Measurements from ENCODE around the gene CDK18.

DNA sequence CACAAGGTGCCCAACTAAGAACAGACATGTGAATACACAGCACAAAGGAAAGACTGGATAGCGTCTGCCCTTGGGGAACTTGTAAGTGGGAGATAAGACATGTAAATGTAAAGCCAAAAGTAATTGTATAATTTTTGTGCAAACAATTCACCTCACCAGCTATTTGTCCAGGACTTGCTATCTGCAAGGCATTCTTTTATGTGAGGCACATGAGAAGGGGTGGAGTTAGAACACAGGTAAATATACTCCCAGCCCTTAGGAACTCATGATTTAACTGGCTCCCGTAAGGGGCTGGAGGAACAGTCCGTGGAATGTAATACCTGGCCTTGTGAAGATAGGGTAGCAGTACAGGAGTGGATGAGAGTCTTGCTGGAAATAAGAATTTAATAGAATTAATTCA, 61.3 kb downstream of the CDK18 start:
- no peak for TF ChIP-seq ZNF274 (IDR thresholded peaks at IDR 0.05; ENCODE audit: low read depth, low read length)
- no peak for TF ChIP-seq YY1 (IDR thresholded peaks at IDR 0.05; ENCODE audit: insufficient read depth, insufficient read length)

Data from NT2/D1 (cell line).